Muscle of back (tissue), 11 donors: ENCODE measurements around the gene ATP2A3. TPM values are rescaled to one million over a fixed set of nuclear protein-coding genes. Genes with fewer than 3 reads are reported as not detected.
A peak's percentile ranks its signal among the peaks of the same experiment; 100 is the strongest.

ENCODE experiments used
- DNase-seq, 3 donors: peaks; one replicate each; pipeline versions ENCODE4 v3.0.0 to v3.0.0-alpha.2; 2013
- polyA plus RNA-seq, 10 donors: library from polyadenylated mRNA; unstranded; fragments of 120-200 nt; gene quantifications; one replicate each; pipeline ENCODE4 v1.2.1, GENCODE V29; 2013; ENCODE audit not compliant: insufficient read length in 10 of 10

ATP2A3 gene
- polyA plus RNA-seq, 10 donors, result 2.6 to 9.1 (median 4.3) TPM

GRCh38 chr17:3912827-3913226, 51.4 kb downstream of the ATP2A3 start:
- DNase-seq, result no peak

- peak in 2 of 3 donors; percentile 73 to 86 for DNase-seq
Observed at GRCh38 chr17:3911271-3912053, 52.8 kb downstream of the ATP2A3 start.

- DNase-seq, result no peak
Observed at GRCh38 chr17:3910420-3911270, 53.6 kb downstream of the ATP2A3 start.

GRCh38 chr17:3909257-3909656, 55.0 kb downstream of the ATP2A3 start:
- DNase-seq, result no peak

GRCh38 chr17:3907483-3908216, 56.6 kb downstream of the ATP2A3 start:
- DNase-seq, result no peak

GRCh38 chr17:3906881-3907280, 57.4 kb downstream of the ATP2A3 start:
- DNase-seq, result no peak

- no peak for DNase-seq
Observed at GRCh38 chr17:3905017-3905520, 59.2 kb downstream of the ATP2A3 start.

GRCh38 chr17:3904501-3904900, 59.7 kb downstream of the ATP2A3 start:
- DNase-seq, result no peak

- DNase-seq, result no peak
Observed at GRCh38 chr17:3903881-3904290, 60.4 kb downstream of the ATP2A3 start.

GRCh38 chr17:3903051-3903825, 61.0 kb downstream of the ATP2A3 start:
- DNase-seq, result no peak

GRCh38 chr17:3900646-3901045, 63.6 kb downstream of the ATP2A3 start:
- DNase-seq, result no peak

GRCh38 chr17:3897731-3898130, 66.5 kb downstream of the ATP2A3 start:
- no peak for DNase-seq

GRCh38 chr17:3896968-3897235, 67.3 kb downstream of the ATP2A3 start:
- no peak for DNase-seq

GRCh38 chr17:3896108-3896967, 67.9 kb downstream of the ATP2A3 start:
- DNase-seq, result peak in 1 of 3 donors; percentile 55

- DNase-seq, result no peak
Observed at GRCh38 chr17:3895354-3895753, 68.9 kb downstream of the ATP2A3 start.

- DNase-seq, result no peak
Observed at GRCh38 chr17:3894911-3895343, 69.3 kb downstream of the ATP2A3 start.

GRCh38 chr17:3894188-3894587, 70.0 kb downstream of the ATP2A3 start:
- DNase-seq, result no peak

GRCh38 chr17:3893720-3894116, 70.5 kb downstream of the ATP2A3 start:
- no peak for DNase-seq

- peak; percentile 89 to 96 (median 92) for DNase-seq
Observed at GRCh38 chr17:3893003-3893719, 71.1 kb downstream of the ATP2A3 start, which contains the start of gene CAMKK1. Gene CAMKK1, minus strand, starts transcription at chr17:3893053. Its CDS starts 7,366 bp downstream, at chr17:3885687.
